HUES6 (cell line): ENCODE data around the gene ITGA2.

ENCODE experiments used
- H3K27ac ChIP-seq: 2 replicates; pipeline ENCODE4 v1.7.0; 2013; ENCODE audit warnings: low read depth, mild to moderate bottlenecking, low read length, inconsistent platforms
- H3K27me3 ChIP-seq: 2 replicates; pipeline ENCODE4 v1.6.1; 2013; ENCODE audit warnings: low read length; ENCODE audit not compliant: control insufficient read depth, insufficient read depth
- H3K36me3 ChIP-seq: 2 replicates; pipeline ENCODE4 v1.6.1; 2013; ENCODE audit warnings: low read length; ENCODE audit not compliant: control insufficient read depth, insufficient read depth
- H3K4me1 ChIP-seq: 2 replicates; pipeline ENCODE4 v1.6.1; 2013; ENCODE audit warnings: low read length; ENCODE audit not compliant: control insufficient read depth, insufficient read depth
- H3K4me3 ChIP-seq: 2 replicates; pipeline ENCODE4 v1.5.1; 2013; ENCODE audit warnings: low read depth, low read length
- H3K9ac ChIP-seq: one replicate; pipeline ENCODE4 v1.6.1; 2013; ENCODE audit warnings: mild to moderate bottlenecking, low read length
- H3K9me3 ChIP-seq: 2 replicates; pipeline ENCODE4 v1.6.1; 2013; ENCODE audit warnings: low read depth, low read length; ENCODE audit not compliant: control insufficient read depth, insufficient read depth

Gene ITGA2

GRCh38 chr5:53022930-53023511 lies 33.9 kb downstream of the ITGA2 start:
- H3K9ac ChIP-seq: no peak overlapping the region
- no peaks in the 10 kb centered on the region for H3K36me3 ChIP-seq
- no peaks in the 10 kb centered on the region for H3K9me3 ChIP-seq
- no peaks in the 10 kb centered on the region for H3K27me3 ChIP-seq
- no peak overlapping the region for H3K4me3 ChIP-seq
- H3K4me1 ChIP-seq: no peaks in the 10 kb centered on the region
- no peak overlapping the region for H3K27ac ChIP-seq

- H3K4me1 ChIP-seq: no peaks in the 10 kb centered on the region
- H3K27me3 ChIP-seq: no peaks in the 10 kb centered on the region
- H3K9me3 ChIP-seq: no peaks in the 10 kb centered on the region
- no peak overlapping the region for H3K4me3 ChIP-seq
- H3K9ac ChIP-seq: no peak overlapping the region
- H3K36me3 ChIP-seq: no peaks in the 10 kb centered on the region
- H3K27ac ChIP-seq: no peak overlapping the region
Measured at GRCh38 chr5:53023969-53024368, 34.8 kb downstream of the ITGA2 start.

GRCh38 chr5:53024535-53024934 lies 35.4 kb downstream of the ITGA2 start:
- Histone ChIP-seq H3K4me1 (no peaks in the 10 kb centered on the region), H3K27ac (no peak overlapping the region), H3K9ac (no peak overlapping the region), H3K36me3 (no peaks in the 10 kb centered on the region), H3K27me3 (no peaks in the 10 kb centered on the region), H3K4me3 (no peak overlapping the region), H3K9me3 (no peaks in the 10 kb centered on the region)

GRCh38 chr5:53025487-53025886 lies 36.3 kb downstream of the ITGA2 start:
- Histone ChIP-seq H3K9ac (no peak overlapping the region), H3K9me3 (no peaks in the 10 kb centered on the region), H3K36me3 (no peaks in the 10 kb centered on the region), H3K4me3 (no peak overlapping the region), H3K4me1 (no peaks in the 10 kb centered on the region), H3K27me3 (no peaks in the 10 kb centered on the region), H3K27ac (no peak overlapping the region)

- Histone ChIP-seq H3K27me3 (no peaks in the 10 kb centered on the region), H3K9me3 (no peaks in the 10 kb centered on the region), H3K27ac (no peak overlapping the region), H3K4me1 (0 out of 2 replicates have a peak, but pooled peaks cover 4% of the 10 kb centered on the region), H3K4me3 (no peak overlapping the region), H3K9ac (no peak overlapping the region), H3K36me3 (no peaks in the 10 kb centered on the region)
Measured at GRCh38 chr5:53027913-53028312, 38.8 kb downstream of the ITGA2 start.

GRCh38 chr5:53029608-53030007 lies 40.5 kb downstream of the ITGA2 start:
- Histone ChIP-seq H3K27me3 (no peaks in the 10 kb centered on the region), H3K27ac (no peak overlapping the region)

GRCh38 chr5:53030893-53031292 lies 41.7 kb downstream of the ITGA2 start:
- H3K36me3 ChIP-seq: no peaks in the 10 kb centered on the region
- H3K27me3 ChIP-seq: no peaks in the 10 kb centered on the region
- 0 out of 2 replicates have a peak, but pooled peaks cover 4% of the 10 kb centered on the region for H3K4me1 ChIP-seq
- H3K27ac ChIP-seq: no peak overlapping the region
- no peaks in the 10 kb centered on the region for H3K9me3 ChIP-seq
- no peak overlapping the region for H3K9ac ChIP-seq
- no peak overlapping the region for H3K4me3 ChIP-seq

More at GRCh38 chr5:53029608-53030007, 40.5 kb downstream of the ITGA2 start:
- no peak overlapping the region for H3K4me3 ChIP-seq
- 0 out of 2 replicates have a peak, but pooled peaks cover 4% of the 10 kb centered on the region for H3K4me1 ChIP-seq
- H3K9ac ChIP-seq: no peak overlapping the region
- H3K9me3 ChIP-seq: no peaks in the 10 kb centered on the region
- H3K36me3 ChIP-seq: no peaks in the 10 kb centered on the region

GRCh38 chr5:53031695-53032096 lies 42.5 kb downstream of the ITGA2 start:
- Histone ChIP-seq H3K4me1 (0 out of 2 replicates have a peak, but pooled peaks cover 4% of the 10 kb centered on the region), H3K9me3 (no peaks in the 10 kb centered on the region), H3K4me3 (no peak overlapping the region), H3K27me3 (no peaks in the 10 kb centered on the region), H3K36me3 (no peaks in the 10 kb centered on the region), H3K9ac (no peak overlapping the region), H3K27ac (peak overlapping the region; percentile 58)

- H3K9ac ChIP-seq: no peak overlapping the region
- no peak overlapping the region for H3K27ac ChIP-seq
- no peaks in the 10 kb centered on the region for H3K27me3 ChIP-seq
- H3K4me3 ChIP-seq: no peak overlapping the region
- H3K9me3 ChIP-seq: no peaks in the 10 kb centered on the region
- H3K4me1 ChIP-seq: 0 out of 2 replicates have a peak, but pooled peaks cover 4% of the 10 kb centered on the region
- no peaks in the 10 kb centered on the region for H3K36me3 ChIP-seq
Measured at GRCh38 chr5:53032188-53032587, 43.0 kb downstream of the ITGA2 start.

GRCh38 chr5:53034832-53035231 lies 45.7 kb downstream of the ITGA2 start:
- 0 out of 2 replicates have a peak, but pooled peaks cover 4% of the 10 kb centered on the region for H3K4me1 ChIP-seq

GRCh38 chr5:53035868-53036381 lies 46.8 kb downstream of the ITGA2 start:
- Histone ChIP-seq H3K4me3 (no peak overlapping the region), H3K27me3 (no peaks in the 10 kb centered on the region), H3K9me3 (no peaks in the 10 kb centered on the region), H3K4me1 (0 out of 2 replicates have a peak, but pooled peaks cover 4% of the 10 kb centered on the region), H3K27ac (no peak overlapping the region), H3K9ac (no peak overlapping the region), H3K36me3 (no peaks in the 10 kb centered on the region)

More at GRCh38 chr5:53034832-53035231, 45.7 kb downstream of the ITGA2 start:
- Histone ChIP-seq H3K9me3 (no peaks in the 10 kb centered on the region), H3K27me3 (no peaks in the 10 kb centered on the region), H3K36me3 (no peaks in the 10 kb centered on the region), H3K4me3 (no peak overlapping the region), H3K9ac (no peak overlapping the region), H3K27ac (no peak overlapping the region)
